Progenitor cell of endocrine pancreas (in vitro differentiated cells): ENCODE measurements around the gene TMOD2. TPM values are rescaled to one million over a fixed set of nuclear protein-coding genes. Genes with fewer than 3 reads are reported as not detected.

ENCODE experiments used
- DNase-seq: peaks from one replicate; pipeline ENCODE4 v3.0.0; 2021; ENCODE audit warnings: low spot score; ENCODE audit not compliant: unreplicated experiment
- H3K27ac Mint-ChIP-seq: 2 replicates; pipeline ENCODE4 v1.8.0; 2021; ENCODE audit warnings: mild to moderate bottlenecking, moderate library complexity, mixed read lengths
- H3K27me3 Mint-ChIP-seq: 2 replicates; pipeline ENCODE4 v1.8.0; 2021; ENCODE audit warnings: mixed read lengths
- H3K36me3 Mint-ChIP-seq: 2 replicates; pipeline ENCODE4 v1.8.0; 2022; ENCODE audit warnings: mixed read lengths; ENCODE audit not compliant: insufficient read depth
- H3K4me1 Mint-ChIP-seq: 2 replicates; pipeline ENCODE4 v1.8.0; 2021; ENCODE audit warnings: low read depth, mixed read lengths
- H3K4me3 Mint-ChIP-seq: 2 replicates; pipeline ENCODE4 v1.8.0; 2021; ENCODE audit warnings: low read depth, mild to moderate bottlenecking, moderate library complexity, mixed read lengths
- H3K9me3 Mint-ChIP-seq: 2 replicates; pipeline ENCODE4 v1.8.0; 2021; ENCODE audit warnings: low read depth, mixed read lengths
- CTCF ChIP-seq: fragments of 200-600 bp; sonication (generic); IDR thresholded peaks from one replicate; pipeline ENCODE4 v1.5.0; 2021; ENCODE audit warnings: antibody characterized with exemption, mild to moderate bottlenecking; ENCODE audit not compliant: unreplicated experiment
- total RNA-seq: library from RNA; stranded (reverse); gene quantifications from 2 replicates; pipeline ENCODE4 v1.2.1, GENCODE V29; 2021

Gene TMOD2
- total RNA-seq, 1 donor from 2014 or later = 8.1 TPM

- DNase-seq = no peak
- no peak overlapping the region for H3K4me3 Mint-ChIP-seq
- peaks cover 39% of the 10 kb centered on the region for H3K27me3 Mint-ChIP-seq
- H3K4me1 Mint-ChIP-seq = peaks cover 2% of the 10 kb centered on the region
- no peaks in the 10 kb centered on the region for H3K36me3 Mint-ChIP-seq
- H3K27ac Mint-ChIP-seq = no peak overlapping the region
- no peaks in the 10 kb centered on the region for H3K9me3 Mint-ChIP-seq
- TF ChIP-seq CTCF = no peak
Observed at GRCh38 chr15:51756482-51756881, 5.1 kb downstream of the TMOD2 start.

- H3K4me1 Mint-ChIP-seq = peaks cover 1% of the 10 kb centered on the region
- H3K27me3 Mint-ChIP-seq = peaks cover 34% of the 10 kb centered on the region
- H3K27ac Mint-ChIP-seq = no peak overlapping the region
- DNase-seq = no peak
- no peak overlapping the region for H3K4me3 Mint-ChIP-seq
- no peak for TF ChIP-seq CTCF
- H3K9me3 Mint-ChIP-seq = no peaks in the 10 kb centered on the region
- H3K36me3 Mint-ChIP-seq = no peaks in the 10 kb centered on the region
Observed at GRCh38 chr15:51757450-51757849, 6.1 kb downstream of the TMOD2 start.

GRCh38 chr15:51758645-51759044 lies 7.2 kb downstream of the TMOD2 start:
- Mint-ChIP-seq H3K4me1 (no peaks in the 10 kb centered on the region), H3K36me3 (no peaks in the 10 kb centered on the region), H3K4me3 (no peak overlapping the region), H3K9me3 (no peaks in the 10 kb centered on the region), H3K27ac (no peak overlapping the region), H3K27me3 (peaks cover 22% of the 10 kb centered on the region)
- no peak for DNase-seq
- TF ChIP-seq CTCF = no peak

GRCh38 chr15:51759557-51760070 lies 8.2 kb downstream of the TMOD2 start:
- TF ChIP-seq CTCF = no peak
- Mint-ChIP-seq H3K36me3 (no peaks in the 10 kb centered on the region), H3K4me3 (no peak overlapping the region), H3K4me1 (no peaks in the 10 kb centered on the region), H3K27ac (no peak overlapping the region), H3K27me3 (peaks cover 13% of the 10 kb centered on the region), H3K9me3 (no peaks in the 10 kb centered on the region)
- DNase-seq = no peak

- no peak for DNase-seq
- Mint-ChIP-seq H3K9me3 (no peaks in the 10 kb centered on the region), H3K27ac (no peak overlapping the region), H3K4me3 (no peak overlapping the region), H3K4me1 (no peaks in the 10 kb centered on the region), H3K36me3 (no peaks in the 10 kb centered on the region), H3K27me3 (peaks cover under 1% of the 10 kb centered on the region)
- no peak for TF ChIP-seq CTCF
Observed at GRCh38 chr15:51760805-51761204, 9.4 kb downstream of the TMOD2 start.
